PC-3 (cell line): ENCODE measurements around the gene CRYGS.

Source experiments
- EZH2 ChIP-seq: fragments of 300-600 bp; sonication (generic); IDR thresholded peaks from one replicate; pipeline ENCODE4 v1.6.1; 2017; ENCODE audit warnings: antibody characterized with exemption, mild to moderate bottlenecking, low read length; ENCODE audit not compliant: unreplicated experiment
- EZH2phosphoT487 ChIP-seq: fragments of 300-600 bp; sonication (generic); IDR thresholded peaks from 2 replicates; pipeline ENCODE4 v1.6.1; 2018; ENCODE audit warnings: mild to moderate bottlenecking, antibody characterized with exemption, low read length, borderline replicate concordance
- TF ChIP-seq, protein P1 (sequence below): fragments of 300-600 bp; sonication (generic); conservative IDR thresholded peaks from 2 replicates; pipeline ENCODE4 v1.5.1; 2017; ENCODE audit warnings: antibody characterized with exemption, low read depth, mild to moderate bottlenecking, low read length

DNA sequence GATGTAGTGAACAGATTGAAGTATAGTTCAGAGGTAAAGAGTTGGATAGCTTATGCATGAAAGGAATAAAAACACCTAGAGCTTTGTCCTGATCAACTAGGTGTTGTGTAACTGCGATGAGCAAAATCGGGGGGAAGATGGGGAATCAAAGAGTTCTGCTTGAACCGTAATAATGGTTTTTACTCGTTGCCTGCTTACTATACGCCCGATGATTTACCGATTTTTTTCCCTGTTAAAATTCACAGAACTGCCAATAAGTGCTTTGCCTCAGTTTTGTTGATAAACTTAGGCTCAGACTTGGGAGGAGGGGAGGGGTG, 25.6 kb upstream of the CRYGS start:
- TF ChIP-seq, protein P1, sequence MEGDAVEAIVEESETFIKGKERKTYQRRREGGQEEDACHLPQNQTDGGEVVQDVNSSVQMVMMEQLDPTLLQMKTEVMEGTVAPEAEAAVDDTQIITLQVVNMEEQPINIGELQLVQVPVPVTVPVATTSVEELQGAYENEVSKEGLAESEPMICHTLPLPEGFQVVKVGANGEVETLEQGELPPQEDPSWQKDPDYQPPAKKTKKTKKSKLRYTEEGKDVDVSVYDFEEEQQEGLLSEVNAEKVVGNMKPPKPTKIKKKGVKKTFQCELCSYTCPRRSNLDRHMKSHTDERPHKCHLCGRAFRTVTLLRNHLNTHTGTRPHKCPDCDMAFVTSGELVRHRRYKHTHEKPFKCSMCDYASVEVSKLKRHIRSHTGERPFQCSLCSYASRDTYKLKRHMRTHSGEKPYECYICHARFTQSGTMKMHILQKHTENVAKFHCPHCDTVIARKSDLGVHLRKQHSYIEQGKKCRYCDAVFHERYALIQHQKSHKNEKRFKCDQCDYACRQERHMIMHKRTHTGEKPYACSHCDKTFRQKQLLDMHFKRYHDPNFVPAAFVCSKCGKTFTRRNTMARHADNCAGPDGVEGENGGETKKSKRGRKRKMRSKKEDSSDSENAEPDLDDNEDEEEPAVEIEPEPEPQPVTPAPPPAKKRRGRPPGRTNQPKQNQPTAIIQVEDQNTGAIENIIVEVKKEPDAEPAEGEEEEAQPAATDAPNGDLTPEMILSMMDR: no peak
- TF ChIP-seq EZH2: no peak
- no peak for TF ChIP-seq EZH2phosphoT487
